Endodermal cell (in vitro differentiated cells): ENCODE data around the gene ALDH7A1. TPM values are rescaled to one million over a fixed set of nuclear protein-coding genes. Genes with fewer than 3 reads are reported as not detected.
"Not testable (repeated sequence)": the region's sequence is repeated elsewhere in the genome, so short reads cannot be mapped to it uniquely, and the experiment has no call there.

Experiments used
- DNase-seq: peaks from one replicate; pipeline ENCODE4 v3.0.0-alpha.2; 2017
- H3K27ac ChIP-seq: 2 replicates; pipeline ENCODE4 v1.5.1; 2013; ENCODE audit warnings: mild to moderate bottlenecking, low read depth, low read length, moderate library complexity
- H3K27me3 ChIP-seq: 2 replicates; pipeline ENCODE4 v1.6.1; 2013; ENCODE audit warnings: mild to moderate bottlenecking, low read length, moderate library complexity; ENCODE audit not compliant: insufficient read depth, control insufficient read depth, poor library complexity, severe bottlenecking
- H3K36me3 ChIP-seq: 2 replicates; pipeline ENCODE4 v1.7.0; 2013; ENCODE audit warnings: mild to moderate bottlenecking, low read length, moderate library complexity; ENCODE audit not compliant: control insufficient read depth, insufficient read depth
- H3K4me1 ChIP-seq: one replicate; pipeline ENCODE4 v1.7.0; 2013; ENCODE audit warnings: low read length; ENCODE audit not compliant: control insufficient read depth, insufficient read depth
- H3K4me3 ChIP-seq: 2 replicates; pipeline ENCODE4 v1.5.1; 2013; ENCODE audit warnings: mild to moderate bottlenecking, low read length, moderate library complexity
- H3K9ac ChIP-seq: 2 replicates; pipeline ENCODE4 v1.6.1; 2013; ENCODE audit warnings: mild to moderate bottlenecking, low read length, moderate library complexity; ENCODE audit not compliant: poor library complexity, severe bottlenecking; ENCODE audit errors: extremely low read depth
- H3K9me3 ChIP-seq: 2 replicates; pipeline ENCODE4 v1.6.1; 2013; ENCODE audit warnings: mild to moderate bottlenecking, low read length, moderate library complexity; ENCODE audit not compliant: control insufficient read depth
- H3K27ac Mint-ChIP-seq: 2 replicates; pipeline ENCODE4 v1.8.0; 2020; ENCODE audit warnings: mixed read lengths
- H3K27me3 Mint-ChIP-seq: 2 replicates; pipeline ENCODE4 v1.8.0; 2021; ENCODE audit warnings: mild to moderate bottlenecking, mixed read lengths; ENCODE audit not compliant: insufficient read depth
- H3K36me3 Mint-ChIP-seq: 2 replicates; pipeline ENCODE4 v1.8.0; 2020; ENCODE audit warnings: low read depth, mixed read lengths
- H3K4me1 Mint-ChIP-seq: 2 replicates; pipeline ENCODE4 v1.8.0; 2020; ENCODE audit warnings: mixed read lengths
- H3K4me3 Mint-ChIP-seq: 2 replicates; pipeline ENCODE4 v1.8.0; 2020; ENCODE audit warnings: mild to moderate bottlenecking, moderate library complexity, mixed read lengths
- H3K9me3 Mint-ChIP-seq: 2 replicates; pipeline ENCODE4 v1.8.0; 2020; ENCODE audit warnings: mild to moderate bottlenecking, mixed read lengths
- WGBS, 2 experiments: methylation state at CpG; one replicate each; pipeline versions ENCODE4 v1.1.5 to v1.1.7; 2013; ENCODE audit warnings: missing lambda C conversion rate in 2 of 2, mixed read lengths in 1 of 2; ENCODE audit not compliant: insufficient coverage in 1 of 2, insufficient read length in 1 of 2; 5-methylcytosine and 5-hydroxymethylcytosine counted together
- total RNA-seq, 2 donors: library from RNA; stranded (reverse); fragmentation: NEBNext Ultra II Directional in 1 of 2; extraction: Animal tissue kit (Norgen Biotek cat#: 25700) in 1 of 2; gene quantifications; 2 replicates in 1 of 2; 3 replicates in 1 of 2; pipeline ENCODE4 v1.2.1, GENCODE V29; 2021
- TF ChIP-seq, protein P1 (sequence below): fragments of 200-600 bp; sonication (generic); conservative IDR thresholded peaks from 2 replicates; pipeline ENCODE4 v1.5.0; 2021; ENCODE audit warnings: antibody characterized with exemption, mild to moderate bottlenecking

The ALDH7A1 gene
- total RNA-seq, 2 donors from 2014 or later = 133 to 192 TPM

DNA sequence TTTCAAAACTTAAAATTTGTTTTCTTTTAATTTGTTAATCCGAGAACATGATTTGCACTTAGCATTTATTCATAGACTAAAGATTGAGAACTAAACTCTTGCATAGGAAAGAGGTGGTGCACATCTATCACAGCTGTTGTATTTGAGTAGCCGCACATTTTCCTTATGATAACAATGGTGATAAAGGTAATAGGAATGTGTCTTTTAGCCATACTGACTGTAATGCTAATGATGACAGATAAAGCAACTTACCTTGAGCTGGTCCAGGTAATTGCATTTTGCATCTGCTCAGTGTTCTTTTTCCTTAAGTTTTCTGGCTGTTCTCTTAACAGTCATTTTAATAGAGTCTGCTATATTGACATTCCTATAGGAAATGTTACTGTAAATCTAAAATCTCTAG, 24.8 kb upstream of the ALDH7A1 start:
- TF ChIP-seq, protein P1, sequence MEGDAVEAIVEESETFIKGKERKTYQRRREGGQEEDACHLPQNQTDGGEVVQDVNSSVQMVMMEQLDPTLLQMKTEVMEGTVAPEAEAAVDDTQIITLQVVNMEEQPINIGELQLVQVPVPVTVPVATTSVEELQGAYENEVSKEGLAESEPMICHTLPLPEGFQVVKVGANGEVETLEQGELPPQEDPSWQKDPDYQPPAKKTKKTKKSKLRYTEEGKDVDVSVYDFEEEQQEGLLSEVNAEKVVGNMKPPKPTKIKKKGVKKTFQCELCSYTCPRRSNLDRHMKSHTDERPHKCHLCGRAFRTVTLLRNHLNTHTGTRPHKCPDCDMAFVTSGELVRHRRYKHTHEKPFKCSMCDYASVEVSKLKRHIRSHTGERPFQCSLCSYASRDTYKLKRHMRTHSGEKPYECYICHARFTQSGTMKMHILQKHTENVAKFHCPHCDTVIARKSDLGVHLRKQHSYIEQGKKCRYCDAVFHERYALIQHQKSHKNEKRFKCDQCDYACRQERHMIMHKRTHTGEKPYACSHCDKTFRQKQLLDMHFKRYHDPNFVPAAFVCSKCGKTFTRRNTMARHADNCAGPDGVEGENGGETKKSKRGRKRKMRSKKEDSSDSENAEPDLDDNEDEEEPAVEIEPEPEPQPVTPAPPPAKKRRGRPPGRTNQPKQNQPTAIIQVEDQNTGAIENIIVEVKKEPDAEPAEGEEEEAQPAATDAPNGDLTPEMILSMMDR = no peak

DNA sequence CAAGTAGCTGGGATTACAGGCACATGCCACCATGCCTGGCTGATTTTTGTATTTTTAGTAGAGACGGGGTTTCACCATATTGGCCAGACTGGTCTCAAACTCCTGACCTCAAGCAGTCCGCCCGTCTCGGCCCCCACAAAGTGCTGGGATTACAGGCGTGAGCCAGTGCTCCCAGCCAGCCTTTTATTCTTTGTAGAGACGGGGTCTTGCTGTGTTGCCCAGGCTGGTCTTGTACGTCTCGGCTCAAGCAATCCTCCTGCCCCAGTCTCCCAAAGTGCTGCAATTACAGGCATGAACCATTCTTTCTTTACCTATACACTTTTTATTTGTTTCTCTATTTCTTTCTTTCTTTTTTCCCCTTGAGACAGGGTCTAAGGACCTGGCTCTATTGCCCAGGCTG, 22.6 kb upstream of the ALDH7A1 start:
- not testable (repeated sequence) for H3K27ac Mint-ChIP-seq, H3K4me3 ChIP-seq, H3K9ac ChIP-seq, H3K4me1 Mint-ChIP-seq, H3K4me1 ChIP-seq, H3K27me3 ChIP-seq, H3K4me3 Mint-ChIP-seq, H3K27me3 Mint-ChIP-seq, H3K27ac ChIP-seq, H3K9me3 Mint-ChIP-seq, H3K9me3 ChIP-seq, DNase-seq
- WGBS, 2 experiments = 96 to 97% methylated on average over 8 of the region's 8 CpGs
- peaks cover 80% of the 10 kb centered on the region for H3K36me3 ChIP-seq
- peaks cover 65% of the 10 kb centered on the region for H3K36me3 Mint-ChIP-seq

More for the DNA sequence above, 24.8 kb upstream of the ALDH7A1 start:
- H3K9me3 ChIP-seq = no peaks in the 10 kb centered on the region
- no peak overlapping the region for H3K4me3 ChIP-seq
- Mint-ChIP-seq H3K27me3 (no peaks in the 10 kb centered on the region), H3K27ac (no peak overlapping the region), H3K9me3 (no peaks in the 10 kb centered on the region), H3K4me1 (no peaks in the 10 kb centered on the region), H3K4me3 (no peak overlapping the region), H3K36me3 (peaks cover 65% of the 10 kb centered on the region)
- H3K27me3 ChIP-seq = no peaks in the 10 kb centered on the region
- no peaks in the 10 kb centered on the region for H3K4me1 ChIP-seq
- H3K9ac ChIP-seq = no peak overlapping the region
- H3K36me3 ChIP-seq = peaks cover 82% of the 10 kb centered on the region
- no peak overlapping the region for H3K27ac ChIP-seq
- 97 to 100% methylated on average over 2 of the region's 2 CpGs for WGBS, 2 experiments
- no peak for DNase-seq

DNA sequence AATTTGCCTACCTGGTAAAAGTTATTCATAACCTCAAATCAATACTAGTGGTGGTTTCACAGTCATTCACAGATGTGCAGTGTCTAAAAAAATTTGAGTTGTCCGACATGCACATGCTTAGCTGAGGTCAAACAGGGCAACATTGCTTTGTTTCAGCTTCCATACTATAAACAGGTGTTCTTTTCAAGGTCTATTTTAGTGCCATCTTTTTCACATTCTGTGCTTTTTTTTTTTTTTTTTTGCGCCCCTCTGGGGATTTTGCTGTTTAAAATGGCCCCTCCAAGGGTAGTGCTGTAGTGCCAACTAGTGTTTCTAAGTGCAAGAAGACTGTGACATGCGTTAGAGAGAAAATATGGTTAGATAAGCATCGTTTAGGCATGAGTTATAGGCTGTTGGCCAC, 20.3 kb upstream of the ALDH7A1 start:
- 93 to 95% methylated on average over 3 to 4 of the region's 4 CpGs for WGBS, 2 experiments
- Histone ChIP-seq H3K9ac (no peak overlapping the region), H3K9me3 (no peaks in the 10 kb centered on the region), H3K4me1 (no peaks in the 10 kb centered on the region), H3K27me3 (no peaks in the 10 kb centered on the region), H3K36me3 (peaks cover 81% of the 10 kb centered on the region), H3K4me3 (no peak overlapping the region), H3K27ac (no peak overlapping the region)
- TF ChIP-seq, protein P1 = no peak
- Mint-ChIP-seq H3K4me1 (no peaks in the 10 kb centered on the region), H3K9me3 (no peaks in the 10 kb centered on the region), H3K27ac (no peak overlapping the region), H3K27me3 (no peaks in the 10 kb centered on the region), H3K36me3 (peaks cover 67% of the 10 kb centered on the region), H3K4me3 (no peak overlapping the region)
- DNase-seq = no peak

DNA sequence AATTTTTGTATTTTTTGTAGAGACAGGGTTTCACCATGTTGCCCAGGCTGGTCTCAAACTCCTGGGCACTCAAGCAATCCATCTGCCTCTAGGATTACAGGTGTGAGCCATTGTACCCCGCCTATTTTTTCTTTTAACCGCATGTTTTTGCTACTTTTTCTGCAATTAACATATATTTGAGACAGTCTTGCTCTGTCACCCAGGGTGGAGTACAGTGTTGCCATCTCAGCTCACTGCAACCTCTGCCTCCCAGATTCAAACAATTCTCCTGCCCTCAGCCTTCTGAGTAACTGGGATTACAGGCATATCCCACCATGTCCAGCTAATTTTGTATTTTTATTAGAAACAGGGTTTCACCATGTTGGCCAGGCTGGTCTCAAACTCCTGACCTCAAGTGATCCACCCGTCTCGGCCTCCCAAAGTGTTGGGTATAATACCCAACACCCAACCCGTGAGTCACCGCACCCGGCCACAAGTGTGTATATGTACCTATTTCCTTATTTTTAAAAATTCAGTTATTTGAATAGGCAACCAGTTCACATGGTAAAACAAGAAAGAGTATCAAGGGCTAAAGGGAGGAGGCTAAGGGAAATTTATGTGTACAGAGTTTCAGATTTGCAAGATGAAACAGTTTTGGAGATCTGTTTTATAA, 19.0 kb upstream of the ALDH7A1 start:
- Mint-ChIP-seq H3K4me3 (no peak overlapping the region), H3K27ac (no peak overlapping the region), H3K4me1 (no peaks in the 10 kb centered on the region), H3K36me3 (peaks cover 63% of the 10 kb centered on the region), H3K27me3 (no peaks in the 10 kb centered on the region), H3K9me3 (no peaks in the 10 kb centered on the region)
- no peak for DNase-seq
- Histone ChIP-seq H3K9me3 (no peaks in the 10 kb centered on the region), H3K4me1 (no peaks in the 10 kb centered on the region), H3K36me3 (peaks cover 81% of the 10 kb centered on the region), H3K4me3 (no peak overlapping the region), H3K27ac (no peak overlapping the region), H3K9ac (no peak overlapping the region), H3K27me3 (no peaks in the 10 kb centered on the region)
- 97 to 98% methylated on average over 4 to 7 of the region's 7 CpGs for WGBS, 2 experiments
- TF ChIP-seq, protein P1 = no peak
